ENCODE measurements around the gene SPRR5. TPM values are rescaled to one million over a fixed set of nuclear protein-coding genes. Genes with fewer than 3 reads are reported as not detected.

Gene SPRR5
- polyA plus RNA-seq, 1 donor from 2014 or later, result not detected

DNA sequence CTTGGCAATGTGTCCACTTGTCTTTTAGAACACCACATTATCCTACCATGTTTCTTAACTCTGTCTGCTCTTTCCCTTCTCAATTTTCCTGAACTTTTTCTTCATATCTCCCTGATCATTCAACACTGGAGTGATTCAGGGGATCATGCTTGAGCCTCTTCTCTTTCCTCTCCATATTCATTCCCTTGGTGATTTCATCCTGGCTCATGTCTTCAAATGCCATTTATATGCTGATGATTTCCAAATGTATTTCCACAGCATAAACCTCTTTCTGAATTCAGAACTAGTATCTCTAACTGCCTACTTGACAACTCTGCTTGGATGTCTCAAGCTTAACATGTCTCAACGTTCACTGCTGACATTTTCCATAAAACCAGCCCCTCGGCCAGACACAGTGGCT, 47.1 kb upstream of the SPRR5 start:
- no peak overlapping the region for H2AFZ ChIP-seq (ENCODE audit: low read depth, low read length)
- TF ChIP-seq REST (IDR thresholded peaks at IDR 0.05; ENCODE audit: borderline replicate concordance), result no peak
- TF ChIP-seq RAD21 (conservative IDR thresholded peaks at IDR 0.05), result no peak
- H3K27ac ChIP-seq (ENCODE audit: low read length), result no peak overlapping the region
- no peak overlapping the region for H3K4me2 ChIP-seq (ENCODE audit: low read length)
- no peaks in the 10 kb centered on the region for H3F3A ChIP-seq (ENCODE audit: insufficient read depth, low read length, poor library complexity, severe bottlenecking)
- no peak overlapping the region for H3K9ac ChIP-seq (ENCODE audit: low read length)
- no peak overlapping the region for H3K4me3 ChIP-seq (ENCODE audit: low read length)
- H4K20me1 ChIP-seq (ENCODE audit: insufficient read depth), result no peaks in the 10 kb centered on the region
- H3K9me3 ChIP-seq (ENCODE audit: low read length), result no peaks in the 10 kb centered on the region
- H3K36me3 ChIP-seq (ENCODE audit: insufficient read depth, low read length), result no peaks in the 10 kb centered on the region
- no peaks in the 10 kb centered on the region for H3K79me2 ChIP-seq (replicated peaks; ENCODE audit: insufficient read depth, low read length)
- H3K9me2 ChIP-seq (ENCODE audit: insufficient read depth, low read length), result no peaks in the 10 kb centered on the region
- H3K27me3 ChIP-seq (ENCODE audit: insufficient read depth, low read depth, low read length), result no peaks in the 10 kb centered on the region

DNA sequence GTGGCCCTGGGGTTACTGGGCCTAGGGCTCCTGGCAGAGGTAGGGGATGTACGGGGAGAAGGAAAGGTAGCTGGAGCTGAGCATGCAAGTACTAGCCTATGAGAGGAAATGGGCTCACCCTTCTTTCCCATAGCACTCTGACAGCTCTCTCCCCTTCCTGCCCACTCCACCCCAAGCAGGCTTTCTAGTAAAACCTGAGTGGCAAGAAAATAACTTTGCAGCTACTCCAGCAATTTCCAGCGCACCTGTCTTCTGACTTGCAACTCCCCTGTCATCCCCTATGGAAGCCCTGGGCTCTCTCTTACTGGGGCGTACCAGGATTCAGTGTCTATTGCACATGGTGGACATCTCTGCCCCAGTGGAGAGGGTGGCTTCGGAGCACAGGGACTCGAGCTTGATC, 45.4 kb upstream of the SPRR5 start:
- no peaks in the 10 kb centered on the region for H3F3A ChIP-seq (ENCODE audit: insufficient read depth, low read length, poor library complexity, severe bottlenecking)
- H4K20me1 ChIP-seq (ENCODE audit: insufficient read depth), result no peaks in the 10 kb centered on the region
- H3K27ac ChIP-seq (ENCODE audit: low read length), result no peak overlapping the region
- no peak overlapping the region for H3K4me2 ChIP-seq (ENCODE audit: low read length)
- no peaks in the 10 kb centered on the region for H3K27me3 ChIP-seq (ENCODE audit: insufficient read depth, low read depth, low read length)
- no peaks in the 10 kb centered on the region for H3K9me2 ChIP-seq (ENCODE audit: insufficient read depth, low read length)
- no peak overlapping the region for H2AFZ ChIP-seq (ENCODE audit: low read depth, low read length)
- TF ChIP-seq, protein P1, sequence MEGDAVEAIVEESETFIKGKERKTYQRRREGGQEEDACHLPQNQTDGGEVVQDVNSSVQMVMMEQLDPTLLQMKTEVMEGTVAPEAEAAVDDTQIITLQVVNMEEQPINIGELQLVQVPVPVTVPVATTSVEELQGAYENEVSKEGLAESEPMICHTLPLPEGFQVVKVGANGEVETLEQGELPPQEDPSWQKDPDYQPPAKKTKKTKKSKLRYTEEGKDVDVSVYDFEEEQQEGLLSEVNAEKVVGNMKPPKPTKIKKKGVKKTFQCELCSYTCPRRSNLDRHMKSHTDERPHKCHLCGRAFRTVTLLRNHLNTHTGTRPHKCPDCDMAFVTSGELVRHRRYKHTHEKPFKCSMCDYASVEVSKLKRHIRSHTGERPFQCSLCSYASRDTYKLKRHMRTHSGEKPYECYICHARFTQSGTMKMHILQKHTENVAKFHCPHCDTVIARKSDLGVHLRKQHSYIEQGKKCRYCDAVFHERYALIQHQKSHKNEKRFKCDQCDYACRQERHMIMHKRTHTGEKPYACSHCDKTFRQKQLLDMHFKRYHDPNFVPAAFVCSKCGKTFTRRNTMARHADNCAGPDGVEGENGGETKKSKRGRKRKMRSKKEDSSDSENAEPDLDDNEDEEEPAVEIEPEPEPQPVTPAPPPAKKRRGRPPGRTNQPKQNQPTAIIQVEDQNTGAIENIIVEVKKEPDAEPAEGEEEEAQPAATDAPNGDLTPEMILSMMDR (IDR thresholded peaks at IDR 0.05; ENCODE audit: poor library complexity, severe bottlenecking), result no peak
- TF ChIP-seq RAD21 (conservative IDR thresholded peaks at IDR 0.05), result no peak
- no peak for TF ChIP-seq MXI1 (conservative IDR thresholded peaks at IDR 0.05; ENCODE audit: poor library complexity, severe bottlenecking)
- TF ChIP-seq EP300 (conservative IDR thresholded peaks at IDR 0.05; ENCODE audit: poor library complexity, severe bottlenecking), result no peak
- no peak for TF ChIP-seq TAF1 (IDR thresholded peaks at IDR 0.05; ENCODE audit: low read depth)
- no peak for TF ChIP-seq REST (IDR thresholded peaks at IDR 0.05; ENCODE audit: borderline replicate concordance)
- TF ChIP-seq SMC3 (conservative IDR thresholded peaks at IDR 0.05; ENCODE audit: poor library complexity), result no peak
- H3K4me3 ChIP-seq (ENCODE audit: low read length), result no peak overlapping the region
- no peaks in the 10 kb centered on the region for H3K36me3 ChIP-seq (ENCODE audit: insufficient read depth, low read length)
- no peaks in the 10 kb centered on the region for H3K9me3 ChIP-seq (ENCODE audit: low read length)
- no peak overlapping the region for H3K9ac ChIP-seq (ENCODE audit: low read length)
- H3K79me2 ChIP-seq (replicated peaks; ENCODE audit: insufficient read depth, low read length), result no peaks in the 10 kb centered on the region

Data from neural cell (in vitro differentiated cells).